Vagina (tissue), 2 donors: ENCODE measurements around the gene MED13L. TPM values are rescaled to one million over a fixed set of nuclear protein-coding genes. Genes with fewer than 3 reads are reported as not detected.

Experiments used
- DNase-seq, 2 donors: peaks; one replicate each; pipeline ENCODE4 v3.0.0-alpha.2; 2017; ENCODE audit errors: extremely low spot score in 2 of 2
- H3K27ac ChIP-seq: fragments of 200-600 bp; sonication (generic); one replicate; pipeline ENCODE4 v1.5.1; 2019
- H3K27me3 ChIP-seq: fragments of 200-600 bp; sonication (generic); one replicate; pipeline ENCODE4 v1.5.1; 2019
- H3K36me3 ChIP-seq, 2 donors: fragments of 200-600 bp; sonication (generic); one replicate each; pipeline ENCODE4 v1.5.1; 2017 to 2019
- H3K4me1 ChIP-seq: fragments of 200-600 bp; sonication (generic); one replicate; pipeline ENCODE4 v1.5.1; 2019
- H3K4me3 ChIP-seq, 2 donors: fragments of 200-600 bp; sonication (generic); 1 replicate in 1 of 2; 2 replicates in 1 of 2; pipeline ENCODE4 v1.5.1; 2016 to 2019
- H3K9me3 ChIP-seq: fragments of 200-600 bp; sonication (generic); one replicate; pipeline ENCODE4 v1.5.1; 2019
- POLR2A ChIP-seq, 2 donors: fragments of 450-650 bp; IDR thresholded peaks; one replicate each; pipeline ENCODE4 v1.6.1; 2017; ENCODE audit warnings: antibody characterized with exemption in 2 of 2, mild to moderate bottlenecking in 2 of 2, moderate library complexity in 2 of 2
- POLR2AphosphoS5 ChIP-seq, 2 donors: sonication (generic); formaldehyde crosslinking; IDR thresholded peaks; one replicate each; pipeline ENCODE4 v1.9.0; 2017; ENCODE audit warnings: antibody characterized with exemption in 2 of 2, mild to moderate bottlenecking in 2 of 2, low read depth in 1 of 2; ENCODE audit not compliant: insufficient read depth in 1 of 2
- intact Hi-C: fragments of 100-400 bp; cut with DNase I; formaldehyde crosslinking; loops from one replicate; pipeline ENCODE4 v1.15.1; 2023
- total RNA-seq: library from RNA; depleted of rRNA; stranded (reverse); fragments of >200 nt; gene quantifications from one replicate; pipeline ENCODE4 v1.2.3, GENCODE V29; 2016
- TF ChIP-seq, protein P1 (sequence below), 3 experiments: fragments of 450-650 bp in 2 of 3; fragments of 200-600 bp in 1 of 3; sonication (generic) in 1 of 3; IDR thresholded peaks; one replicate each; pipeline ENCODE4 v1.5.1; 2017 to 2019; ENCODE audit warnings: antibody characterized with exemption in 3 of 3, mild to moderate bottlenecking in 2 of 3, moderate library complexity in 2 of 3

MED13L gene
- total RNA-seq, 1 donor from 2014 or later, result 161 TPM

DNA sequence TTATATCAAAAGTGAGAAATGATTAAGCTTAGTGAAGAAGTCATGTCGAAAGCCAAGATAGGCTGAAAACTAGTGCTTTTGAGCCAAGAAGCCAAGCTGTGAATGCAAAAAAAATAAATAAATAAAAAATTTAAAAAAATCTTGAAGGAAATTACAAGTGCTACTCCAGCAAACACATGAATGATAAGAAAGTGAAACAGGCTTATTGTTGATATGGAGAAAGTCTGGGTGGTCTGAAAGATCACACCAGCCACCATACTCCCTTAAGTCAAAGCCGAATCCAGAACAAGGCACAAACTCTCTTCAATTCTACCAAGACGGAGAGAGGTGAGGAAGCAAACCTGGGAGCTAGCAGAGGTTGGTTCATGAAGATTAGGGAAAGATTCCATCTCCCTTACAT, 49.7 kb downstream of the MED13L start:
- H3K9me3 ChIP-seq, result no peaks in the 10 kb centered on the region
- intact Hi-C loops, result loop anchor here (10.0 kb wide), 1 partner anchor 213 kb away; no protein-coding TSS in a partner anchor
- H3K4me1 ChIP-seq, result peaks cover 25% of the 10 kb centered on the region
- no peak for TF ChIP-seq POLR2A (IDR thresholded peaks at IDR 0.05)
- TF ChIP-seq, protein P1, sequence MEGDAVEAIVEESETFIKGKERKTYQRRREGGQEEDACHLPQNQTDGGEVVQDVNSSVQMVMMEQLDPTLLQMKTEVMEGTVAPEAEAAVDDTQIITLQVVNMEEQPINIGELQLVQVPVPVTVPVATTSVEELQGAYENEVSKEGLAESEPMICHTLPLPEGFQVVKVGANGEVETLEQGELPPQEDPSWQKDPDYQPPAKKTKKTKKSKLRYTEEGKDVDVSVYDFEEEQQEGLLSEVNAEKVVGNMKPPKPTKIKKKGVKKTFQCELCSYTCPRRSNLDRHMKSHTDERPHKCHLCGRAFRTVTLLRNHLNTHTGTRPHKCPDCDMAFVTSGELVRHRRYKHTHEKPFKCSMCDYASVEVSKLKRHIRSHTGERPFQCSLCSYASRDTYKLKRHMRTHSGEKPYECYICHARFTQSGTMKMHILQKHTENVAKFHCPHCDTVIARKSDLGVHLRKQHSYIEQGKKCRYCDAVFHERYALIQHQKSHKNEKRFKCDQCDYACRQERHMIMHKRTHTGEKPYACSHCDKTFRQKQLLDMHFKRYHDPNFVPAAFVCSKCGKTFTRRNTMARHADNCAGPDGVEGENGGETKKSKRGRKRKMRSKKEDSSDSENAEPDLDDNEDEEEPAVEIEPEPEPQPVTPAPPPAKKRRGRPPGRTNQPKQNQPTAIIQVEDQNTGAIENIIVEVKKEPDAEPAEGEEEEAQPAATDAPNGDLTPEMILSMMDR (IDR thresholded peaks at IDR 0.05), result no peak
- no peak for TF ChIP-seq POLR2AphosphoS5 (IDR thresholded peaks at IDR 0.05; ENCODE audit: insufficient read depth in 1 of 2, low read depth in 1 of 2)
- H3K4me3 ChIP-seq, result no peak overlapping the region
- no peaks in the 10 kb centered on the region for H3K27me3 ChIP-seq
- no peak for DNase-seq
- no peak overlapping the region for H3K27ac ChIP-seq
- no peaks in the 10 kb centered on the region for H3K36me3 ChIP-seq

DNA sequence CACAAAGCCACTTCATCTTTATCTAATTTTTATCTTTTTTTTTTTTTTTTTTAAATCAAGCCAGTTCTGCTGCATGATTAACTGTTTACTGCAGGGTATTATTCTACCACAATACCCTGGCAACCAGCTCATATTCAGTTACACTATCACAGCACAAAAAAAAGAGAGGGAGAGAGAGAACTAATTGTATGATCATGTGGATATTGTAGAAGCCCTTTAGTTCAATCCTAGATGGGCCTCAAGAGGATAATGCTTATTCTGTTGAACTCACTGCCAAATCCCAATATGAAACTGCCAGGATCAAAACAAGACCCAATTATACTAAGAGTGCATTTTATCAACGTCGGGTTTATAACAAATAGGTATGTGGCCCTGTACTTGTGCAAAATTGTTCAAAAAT, 51.5 kb downstream of the MED13L start:
- intact Hi-C loops, result loop anchor here (10.0 kb wide), 1 partner anchor 211 kb away; no protein-coding TSS in a partner anchor
- H3K27me3 ChIP-seq, result no peaks in the 10 kb centered on the region
- no peak overlapping the region for H3K4me3 ChIP-seq
- TF ChIP-seq, protein P1 (IDR thresholded peaks at IDR 0.05), result no peak
- TF ChIP-seq POLR2AphosphoS5 (IDR thresholded peaks at IDR 0.05; ENCODE audit: insufficient read depth in 1 of 2, low read depth in 1 of 2), result no peak
- no peak for TF ChIP-seq POLR2A (IDR thresholded peaks at IDR 0.05)
- DNase-seq, result no peak
- H3K27ac ChIP-seq, result no peak overlapping the region
- H3K9me3 ChIP-seq, result no peaks in the 10 kb centered on the region
- H3K36me3 ChIP-seq, result no peaks in the 10 kb centered on the region
- H3K4me1 ChIP-seq, result peaks cover 25% of the 10 kb centered on the region

DNA sequence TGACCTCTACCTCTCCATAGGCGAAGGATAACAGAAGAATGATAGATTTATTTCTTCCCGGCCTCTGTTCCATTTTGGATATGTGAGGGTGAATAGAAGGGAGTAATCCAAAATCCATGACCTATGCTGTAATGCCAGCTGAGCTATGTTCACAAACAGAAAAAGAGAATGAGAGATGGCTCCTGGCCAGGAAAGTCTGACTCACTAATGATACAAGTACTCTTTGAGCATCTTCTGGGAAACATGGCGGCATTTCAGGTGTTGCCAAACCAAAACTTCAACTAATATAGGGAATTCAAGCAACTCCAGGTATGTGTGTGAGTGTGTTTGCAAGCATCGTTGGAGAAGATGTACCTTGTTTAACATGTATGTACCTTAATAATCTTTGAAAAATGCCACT, 55.1 kb downstream of the MED13L start:
- DNase-seq, result no peak
- no peak overlapping the region for H3K4me3 ChIP-seq
- no peaks in the 10 kb centered on the region for H3K9me3 ChIP-seq
- intact Hi-C loops, result loop anchor here (10.0 kb wide), 1 partner anchor 208 kb away; no protein-coding TSS in a partner anchor
- H3K36me3 ChIP-seq, result no peaks in the 10 kb centered on the region
- no peak overlapping the region for H3K27ac ChIP-seq
- no peaks in the 10 kb centered on the region for H3K27me3 ChIP-seq
- TF ChIP-seq, protein P1 (IDR thresholded peaks at IDR 0.05), result no peak
- TF ChIP-seq POLR2AphosphoS5 (IDR thresholded peaks at IDR 0.05; ENCODE audit: insufficient read depth in 1 of 2, low read depth in 1 of 2) (peak in 1 of 2 donors; percentile 68), POLR2A (IDR thresholded peaks at IDR 0.05) (no peak)
- H3K4me1 ChIP-seq, result peaks cover 40% of the 10 kb centered on the region

DNA sequence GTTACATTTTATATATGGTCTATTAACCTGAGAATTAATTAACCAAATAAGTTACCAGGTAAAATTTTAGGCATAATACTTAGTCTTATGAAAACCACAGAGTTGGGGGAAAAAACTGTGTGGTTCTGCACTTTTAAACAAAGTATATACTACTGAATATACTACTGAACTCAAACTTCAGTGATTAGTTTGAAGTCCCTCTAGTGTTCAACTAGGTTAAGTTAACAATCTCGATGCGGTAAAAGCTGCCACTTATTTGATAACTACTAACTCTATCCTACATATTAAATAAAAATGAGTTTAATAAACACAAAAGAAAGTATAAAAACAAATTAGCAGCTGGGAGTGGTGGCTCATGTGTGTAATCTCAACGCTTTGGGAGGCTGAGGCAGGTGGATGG, 56.7 kb downstream of the MED13L start:
- H3K27me3 ChIP-seq, result no peaks in the 10 kb centered on the region
- no peak overlapping the region for H3K27ac ChIP-seq
- TF ChIP-seq POLR2AphosphoS5 (IDR thresholded peaks at IDR 0.05; ENCODE audit: insufficient read depth in 1 of 2, low read depth in 1 of 2) (no peak), POLR2A (IDR thresholded peaks at IDR 0.05) (no peak)
- TF ChIP-seq, protein P1 (IDR thresholded peaks at IDR 0.05), result no peak
- no peak overlapping the region for H3K4me3 ChIP-seq
- H3K9me3 ChIP-seq, result no peaks in the 10 kb centered on the region
- intact Hi-C loops, result loop anchor here (10.0 kb wide), 1 partner anchor 206 kb away; no protein-coding TSS in a partner anchor
- DNase-seq, result no peak
- H3K36me3 ChIP-seq, result no peaks in the 10 kb centered on the region
- peaks cover 40% of the 10 kb centered on the region for H3K4me1 ChIP-seq

DNA sequence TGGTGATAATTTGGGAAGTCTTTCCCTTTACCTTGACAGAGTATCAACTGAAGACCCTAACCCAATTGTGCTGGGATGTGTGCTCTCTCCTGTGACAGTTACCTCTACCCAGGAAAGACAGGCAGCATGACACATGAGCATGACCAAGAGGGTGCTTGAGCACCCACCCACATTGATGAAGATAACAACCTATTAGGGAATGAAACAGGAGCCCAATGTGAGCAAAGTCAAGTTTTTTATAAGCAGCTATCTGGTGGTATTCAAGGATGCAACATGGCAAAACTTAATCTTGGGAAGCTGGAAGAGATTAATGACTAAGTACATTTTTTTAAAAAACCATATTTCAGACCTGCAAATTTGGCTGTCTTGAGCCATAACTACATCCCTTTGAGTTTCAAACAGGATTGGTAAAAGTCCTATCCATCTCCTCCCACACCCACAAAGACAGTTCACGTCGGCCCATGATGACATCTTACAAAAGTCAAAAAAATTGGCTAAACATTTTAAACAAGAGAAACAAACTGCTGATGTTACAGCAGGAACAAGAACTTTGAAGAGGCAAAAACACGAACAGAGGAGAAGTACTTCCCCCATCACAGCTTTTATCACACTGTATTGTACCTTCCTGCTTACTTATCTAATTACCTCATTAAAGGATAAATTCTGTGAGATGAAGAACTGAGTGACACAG, 60.3 kb downstream of the MED13L start:
- TF ChIP-seq, protein P1 (IDR thresholded peaks at IDR 0.05), result no peak
- no peak for TF ChIP-seq POLR2AphosphoS5 (IDR thresholded peaks at IDR 0.05; ENCODE audit: insufficient read depth in 1 of 2, low read depth in 1 of 2)
- TF ChIP-seq POLR2A (IDR thresholded peaks at IDR 0.05), result no peak
- Histone ChIP-seq H3K27ac (no peak overlapping the region), H3K9me3 (no peaks in the 10 kb centered on the region), H3K36me3 (no peaks in the 10 kb centered on the region), H3K4me3 (no peak overlapping the region), H3K4me1 (peaks cover 61% of the 10 kb centered on the region), H3K27me3 (no peaks in the 10 kb centered on the region)
- intact Hi-C loops, result no loop called here
- no peak for DNase-seq
